GM18505 (cell line): ENCODE results near the gene EML1.
"Not testable (repeated sequence)": the region's sequence is repeated elsewhere in the genome, so short reads cannot be mapped to it uniquely, and the experiment has no call there.

Experiments used
- ATAC-seq: cut with Tn5 transposase; IDR thresholded peaks from one replicate; pipeline ENCODE4 v1.9.1; 2021; ENCODE audit not compliant: unreplicated experiment
- POLR2A ChIP-seq: IDR thresholded peaks from 4 replicates; pipeline ENCODE4 v1.6.1; 2011; ENCODE audit warnings: borderline replicate concordance; ENCODE audit not compliant: insufficient read depth, insufficient read length; ENCODE audit errors: extremely low read depth

The EML1 gene

DNA sequence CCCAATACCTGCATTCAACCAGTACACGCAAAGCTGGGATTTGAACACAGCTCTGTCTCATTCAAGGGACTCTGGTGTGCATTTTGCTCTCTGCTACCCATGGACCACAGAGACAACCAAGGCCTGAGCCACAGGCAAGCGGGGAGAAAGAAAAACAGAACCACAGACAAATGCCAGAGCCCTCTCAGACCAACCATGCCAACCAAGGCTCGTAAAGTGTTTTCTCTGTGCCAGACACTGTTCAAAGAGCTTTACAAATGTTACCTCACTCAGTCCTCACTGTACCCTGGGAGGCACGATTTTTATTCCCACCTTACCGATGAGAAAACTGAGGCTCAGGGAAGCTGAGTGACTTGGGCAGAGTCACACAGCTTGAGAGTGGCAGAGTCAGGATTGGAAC lies 32.4 kb upstream of the EML1 start:
- no peak for ATAC-seq

DNA sequence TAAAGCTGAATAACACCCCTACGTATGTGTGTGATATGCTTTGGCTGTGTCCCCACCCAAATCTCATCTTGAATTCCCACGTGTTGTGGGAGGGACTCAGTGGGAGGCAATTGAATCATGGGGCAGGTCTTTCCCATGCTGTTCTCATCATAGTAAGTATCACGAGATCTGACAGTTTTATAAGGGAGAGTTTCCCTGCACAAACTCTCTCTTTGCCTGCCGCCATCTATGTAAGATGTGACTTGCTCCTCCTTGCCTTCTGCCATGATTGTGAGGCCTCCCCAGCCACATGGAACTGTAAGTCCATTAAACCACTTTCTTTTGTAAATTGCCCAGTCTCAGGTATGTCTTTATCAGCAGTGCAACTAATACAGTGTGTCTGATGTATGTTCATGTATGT lies 30.3 kb upstream of the EML1 start:
- not testable (repeated sequence) for ATAC-seq

More for the DNA sequence above, 32.4 kb upstream of the EML1 start:
- TF ChIP-seq POLR2A, result no peak

DNA sequence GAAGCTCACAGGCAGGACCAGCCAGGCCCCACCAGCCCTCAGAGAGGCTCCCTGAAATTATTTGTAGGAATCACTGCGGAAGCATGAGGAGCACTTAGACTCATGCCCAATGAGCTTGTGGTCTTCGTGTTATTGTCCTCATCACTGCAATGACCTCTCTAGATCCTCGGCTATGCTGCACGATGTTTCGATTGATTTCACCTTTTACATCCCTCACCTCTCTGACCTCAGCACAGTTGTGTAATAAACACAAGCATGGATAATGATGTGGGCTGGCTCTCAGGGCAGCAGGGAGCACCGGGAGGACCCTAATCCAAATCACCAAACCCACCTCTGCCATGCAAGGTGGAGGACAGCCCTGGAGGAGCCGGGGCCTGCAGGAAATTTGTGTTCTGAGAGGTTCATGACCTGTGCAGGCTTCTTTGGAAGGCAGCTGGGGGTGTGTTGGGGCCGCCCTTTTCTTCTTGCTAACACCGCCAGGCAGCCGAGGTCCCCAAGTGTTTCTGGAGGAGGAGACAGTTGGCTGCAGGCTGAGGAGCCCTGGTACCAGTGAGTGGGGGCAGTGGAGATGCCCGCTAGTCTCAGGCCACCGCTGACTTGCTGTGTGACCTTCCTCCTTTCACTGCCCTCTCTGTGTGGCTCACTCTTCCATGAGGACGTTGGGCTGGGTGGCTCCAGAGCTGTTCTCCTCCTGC lies 29.5 kb upstream of the EML1 start:
- TF ChIP-seq POLR2A, result no peak
- ATAC-seq, result no peak

DNA sequence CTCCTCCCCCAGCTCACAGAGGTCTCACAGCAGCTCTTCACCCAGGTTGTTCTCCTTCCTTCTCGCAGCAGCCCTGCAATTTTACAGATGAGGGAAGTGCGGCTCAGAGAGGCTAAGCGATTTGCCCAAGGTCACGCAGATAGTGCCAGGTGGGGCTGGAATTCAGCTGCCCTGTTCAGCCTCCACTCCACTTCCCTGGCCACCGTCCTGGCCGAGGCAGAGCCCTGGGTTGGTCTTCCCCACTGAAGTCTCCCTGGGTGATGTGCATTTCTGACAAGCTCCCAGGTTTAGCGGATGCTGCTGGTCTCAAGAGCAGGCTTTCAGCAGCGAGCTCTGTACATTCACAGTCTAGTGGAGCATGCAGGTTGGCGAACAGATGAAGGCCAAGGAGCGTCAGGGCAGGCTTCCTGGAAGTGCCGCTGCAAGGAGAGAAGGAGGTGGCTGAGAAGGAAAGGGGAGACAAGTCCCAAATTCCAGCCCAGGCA lies 28.9 kb upstream of the EML1 start:
- ATAC-seq, result no peak
- no peak for TF ChIP-seq POLR2A

DNA sequence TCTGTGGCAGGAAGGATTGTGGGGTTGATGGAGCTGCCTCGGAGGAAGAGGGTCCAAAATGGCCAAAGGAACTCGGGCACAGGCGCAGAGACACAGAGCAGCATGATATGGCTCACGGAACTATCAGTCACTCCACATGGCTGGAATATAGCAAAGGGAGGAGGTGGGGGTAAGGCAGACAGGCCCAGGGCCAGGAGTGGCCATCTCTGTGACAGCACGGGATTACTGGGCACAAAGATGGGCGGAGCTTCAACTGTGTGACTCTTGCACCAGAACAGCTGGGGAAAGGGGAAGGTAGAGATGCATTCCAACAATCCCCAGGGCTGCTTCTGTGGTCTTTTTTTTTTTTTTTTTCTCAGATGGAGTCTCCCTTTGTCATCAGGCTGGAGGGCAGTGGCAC lies 24.8 kb upstream of the EML1 start:
- no peak for ATAC-seq
- no peak for TF ChIP-seq POLR2A

DNA sequence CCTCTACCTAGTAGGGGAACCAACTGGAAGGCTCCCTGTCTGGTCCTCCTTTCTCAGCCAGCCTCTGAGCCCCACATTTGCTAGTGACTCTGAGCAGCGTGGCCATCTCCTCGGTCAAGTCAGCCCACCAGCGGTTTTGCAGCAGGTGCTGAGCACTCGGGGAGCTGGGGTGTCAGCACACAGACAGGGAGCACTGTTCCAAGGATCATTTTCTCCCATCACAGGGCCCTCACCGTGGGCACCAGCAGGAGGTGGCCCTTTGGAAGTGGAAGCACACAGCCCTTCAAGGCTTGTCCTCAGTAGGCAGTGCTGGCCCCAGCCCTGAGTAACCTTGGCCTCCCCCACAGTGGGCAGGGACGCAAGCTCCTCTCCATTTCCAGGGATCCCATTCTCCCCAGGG lies 24.1 kb upstream of the EML1 start:
- TF ChIP-seq POLR2A, result no peak
- no peak for ATAC-seq

DNA sequence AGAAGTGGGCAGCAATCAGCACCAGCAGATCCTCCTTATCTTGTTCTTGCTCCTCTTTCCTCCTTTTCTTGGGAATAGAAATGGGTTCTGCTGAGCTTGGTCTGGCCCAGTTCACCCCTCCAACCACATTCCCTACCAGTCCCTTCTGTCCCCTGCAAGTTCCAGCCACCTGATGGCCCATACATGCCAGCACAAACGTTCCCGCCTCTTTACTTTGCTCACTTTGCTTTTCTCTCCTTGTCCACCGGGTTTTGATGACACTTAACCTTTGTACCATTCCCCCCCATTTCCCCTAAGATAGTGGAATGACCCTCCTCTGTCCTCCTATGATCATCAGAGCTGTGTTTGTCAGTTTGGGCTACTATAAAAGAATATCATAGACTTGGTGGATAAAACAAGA lies 23.4 kb upstream of the EML1 start:
- TF ChIP-seq POLR2A, result no peak
- ATAC-seq, result no peak

DNA sequence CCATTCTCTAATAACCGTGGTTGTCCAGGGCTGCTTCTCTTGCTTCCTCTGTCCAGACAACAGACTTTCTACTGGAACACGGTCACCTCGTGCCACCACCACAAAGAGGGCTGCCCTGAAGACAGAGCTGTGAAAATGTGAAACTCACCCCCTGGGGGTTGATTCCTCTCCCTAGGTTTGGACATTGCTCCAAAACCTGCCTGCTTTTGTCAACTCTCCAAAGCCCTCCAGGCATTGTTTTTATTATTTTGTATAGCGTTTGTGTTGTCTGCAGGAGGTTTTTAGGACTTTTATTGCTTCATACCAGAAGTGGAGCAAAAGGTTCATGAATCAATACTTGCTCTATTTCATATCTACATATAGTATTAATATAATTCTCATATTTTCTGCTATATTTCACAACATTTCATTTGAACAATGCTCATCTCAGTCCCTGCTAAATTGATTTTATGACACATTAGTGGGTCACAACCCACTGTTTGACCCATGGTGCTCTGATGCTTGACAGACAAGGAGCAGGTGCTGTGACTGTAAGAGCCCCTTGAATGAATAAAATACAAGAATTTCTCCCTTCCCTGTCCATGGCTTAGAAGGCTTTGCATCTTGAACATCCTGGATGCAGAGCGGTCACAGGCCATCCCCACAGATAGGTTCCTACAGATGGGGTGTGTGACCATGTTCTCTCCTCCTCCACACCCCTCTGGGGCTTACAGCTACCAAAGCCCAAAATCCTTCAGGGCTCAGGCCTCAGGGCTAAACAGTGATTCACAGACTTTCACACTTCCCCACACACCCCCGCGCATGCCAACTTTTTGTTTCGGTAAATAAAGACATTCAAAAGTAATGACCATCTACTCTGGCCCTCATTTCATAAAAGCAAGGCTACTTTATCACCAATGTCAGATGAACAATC lies 20.6 kb upstream of the EML1 start:
- no peak for TF ChIP-seq POLR2A
- no peak for ATAC-seq

DNA sequence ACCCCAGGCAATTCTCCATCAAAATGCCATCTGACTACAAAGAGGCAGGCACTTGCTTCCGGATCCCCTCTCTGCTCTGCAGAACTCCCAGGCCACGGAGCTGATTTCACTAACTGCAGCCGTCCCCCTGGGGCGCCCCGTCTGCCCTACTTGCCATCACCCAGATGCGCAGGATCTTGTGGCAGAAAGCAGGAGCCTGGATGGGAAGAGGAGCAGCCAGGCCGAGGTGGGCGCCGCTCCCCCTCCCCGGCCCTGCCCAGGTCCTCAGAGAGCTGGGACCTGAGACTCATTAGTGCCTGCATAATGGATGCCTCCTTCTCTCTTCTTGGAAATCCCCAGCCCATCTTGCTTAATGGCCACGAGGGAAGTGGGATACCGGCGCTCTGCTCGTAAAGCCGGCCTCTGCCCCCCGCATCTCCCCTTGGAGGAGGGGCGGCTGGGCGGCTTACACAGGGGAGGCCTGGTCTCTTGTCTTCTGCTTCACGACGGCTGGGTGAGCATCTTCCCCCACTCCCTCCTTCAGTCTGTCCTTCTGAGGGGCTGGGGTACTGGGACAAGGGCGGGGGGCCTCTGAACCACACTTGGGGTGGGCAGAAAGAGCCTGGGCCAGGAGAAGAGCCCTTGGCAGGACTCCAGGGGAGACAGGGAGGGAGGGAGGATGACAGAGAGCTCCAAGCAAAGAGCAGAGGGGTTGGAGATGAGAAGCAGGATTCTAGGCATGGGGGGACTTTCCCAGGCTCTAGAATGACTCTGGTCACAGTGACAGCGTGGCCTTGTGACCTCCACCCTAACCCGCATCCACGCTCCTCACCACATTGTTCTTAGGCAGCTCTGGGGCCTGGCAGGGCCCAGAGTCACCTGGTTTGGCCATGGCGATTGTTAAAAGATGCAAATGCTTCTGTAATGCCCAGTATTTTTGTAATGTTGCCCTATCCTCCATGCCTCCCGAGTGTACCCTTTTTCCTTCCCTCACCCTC lies 19.4 kb upstream of the EML1 start:
- TF ChIP-seq POLR2A, result no peak
- no peak for ATAC-seq

DNA sequence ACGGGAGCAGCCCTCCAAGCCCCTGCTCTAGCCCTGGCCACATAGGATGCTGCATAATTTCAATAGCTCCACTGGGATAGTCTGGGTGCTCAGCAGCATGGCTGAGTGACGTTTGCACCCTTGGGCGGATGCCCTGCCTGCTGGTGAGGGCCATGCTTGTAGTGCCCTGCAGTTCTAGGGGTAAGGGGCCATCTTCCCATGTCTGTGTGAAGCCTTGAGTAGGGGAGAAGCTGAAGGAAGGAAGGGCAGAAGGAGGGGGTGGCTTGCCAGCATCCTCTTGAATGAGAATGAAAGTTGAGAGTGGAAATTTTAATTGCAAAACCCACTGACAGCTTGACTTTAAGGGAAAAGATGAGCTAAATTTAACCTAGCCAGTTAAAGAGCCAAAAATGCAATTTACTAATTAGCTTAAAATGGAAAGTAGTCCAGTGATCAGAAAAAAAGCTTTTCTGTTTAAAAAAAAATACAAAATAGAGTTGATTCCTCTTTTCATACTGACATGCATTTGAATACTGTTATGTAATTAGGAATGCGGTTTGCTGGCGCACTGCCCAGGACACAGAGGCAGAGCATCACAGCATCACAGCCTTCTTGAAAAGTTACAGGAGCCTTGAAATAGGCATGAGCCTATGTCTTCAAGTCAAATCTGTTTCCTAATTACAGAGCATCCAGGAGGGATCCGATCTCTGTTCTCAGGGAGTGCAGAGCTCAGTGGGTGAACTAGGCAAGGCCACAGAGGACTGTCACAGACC lies 18.5 kb upstream of the EML1 start:
- TF ChIP-seq POLR2A, result no peak
- ATAC-seq, result no peak

DNA sequence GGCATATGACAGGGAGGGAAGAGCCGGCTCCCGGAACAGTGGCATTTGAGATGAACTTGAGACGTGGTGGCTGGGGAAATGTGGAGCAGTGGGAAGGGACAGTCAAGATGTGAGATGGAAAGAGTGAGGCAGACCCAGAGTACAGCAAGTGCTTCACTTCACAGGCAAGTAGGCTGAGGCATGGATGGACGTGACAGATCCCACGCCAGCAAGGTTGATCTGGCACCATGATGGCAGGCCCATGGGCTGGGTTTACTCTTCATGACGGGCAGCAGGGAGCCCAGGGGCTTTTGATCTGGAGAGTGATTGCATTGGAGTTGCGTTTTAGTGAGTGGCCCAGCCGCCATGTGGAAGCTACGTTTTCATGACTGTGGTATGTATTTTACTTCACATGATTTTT lies 17.9 kb upstream of the EML1 start:
- no peak for ATAC-seq
- TF ChIP-seq POLR2A, result no peak

DNA sequence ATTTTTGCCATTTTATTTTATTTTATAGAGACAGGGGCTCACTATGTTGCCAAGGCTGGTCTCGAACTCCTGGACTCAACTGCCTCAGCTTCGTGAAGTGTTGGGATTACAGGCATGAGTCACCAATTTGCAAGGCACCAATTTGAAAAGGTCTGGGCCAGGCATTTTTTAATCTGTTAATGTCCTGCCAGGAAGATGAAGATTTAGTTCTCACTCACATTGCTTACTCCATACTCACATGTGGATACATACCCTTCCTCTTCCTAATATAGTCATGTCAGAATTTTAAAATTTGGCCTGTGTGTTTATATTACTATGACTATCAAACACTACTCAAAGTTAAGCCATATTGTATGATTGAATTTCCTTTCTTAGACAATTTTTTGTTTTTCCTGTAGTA lies 15.3 kb upstream of the EML1 start:
- ATAC-seq, result no peak
- TF ChIP-seq POLR2A, result no peak
